DND-41 (cell line): ENCODE data around the gene AP2S1.
"Not testable (repeated sequence)": the region's sequence is repeated elsewhere in the genome, so short reads cannot be mapped to it uniquely, and the experiment has no call there.

Experiments used
- ATAC-seq: fragments of 200-7000 bp; cut with Tn5 transposase; 3 replicates; pipeline ENCODE4 v1.9.1; 2021; ENCODE audit warnings: low read depth; ENCODE audit not compliant: insufficient read depth
- DNase-seq: peaks from one replicate; pipeline ENCODE4 v3.0.0-alpha.2; 2020
- H2AFZ ChIP-seq: 2 replicates; pipeline ENCODE4 v1.6.0; 2012; ENCODE audit warnings: low read depth, low read length
- H3K27ac ChIP-seq: 2 replicates; pipeline ENCODE4 v1.5.1; 2012; ENCODE audit warnings: low read length, inconsistent platforms
- H3K27me3 ChIP-seq: fragments of 200-600 bp; sonication (generic); 2 replicates; pipeline ENCODE4 v1.6.0; 2012; ENCODE audit warnings: low read length, mild to moderate bottlenecking, inconsistent platforms; ENCODE audit not compliant: insufficient read depth, poor library complexity
- H3K36me3 ChIP-seq: 2 replicates; pipeline ENCODE4 v1.5.1; 2012; ENCODE audit warnings: low read length, inconsistent platforms; ENCODE audit not compliant: insufficient read depth
- H3K4me1 ChIP-seq: 2 replicates; pipeline ENCODE4 v1.5.1; 2012; ENCODE audit warnings: mild to moderate bottlenecking, low read length; ENCODE audit not compliant: insufficient read depth
- H3K4me2 ChIP-seq: 2 replicates; pipeline ENCODE4 v1.6.0; 2012; ENCODE audit warnings: mild to moderate bottlenecking, moderate library complexity, low read length, inconsistent platforms; ENCODE audit not compliant: insufficient read depth
- H3K4me3 ChIP-seq, 2 experiments: fragments of 200-600 bp in 1 of 2; shearing (Covaris generic) in 1 of 2; 2 replicates each; pipeline ENCODE4 v1.5.1; 2012 to 2016; ENCODE audit warnings: inconsistent platforms in 2 of 2, low read length in 2 of 2, mild to moderate bottlenecking in 2 of 2, low read depth in 1 of 2, moderate library complexity in 1 of 2
- H3K79me2 ChIP-seq: 2 replicates; pipeline ENCODE4 v1.6.0; 2012; ENCODE audit warnings: low read length, inconsistent platforms; ENCODE audit not compliant: insufficient read depth
- H3K9ac ChIP-seq: 2 replicates; pipeline ENCODE4 v1.6.0; 2012; ENCODE audit warnings: low read depth, mild to moderate bottlenecking, inconsistent platforms, low read length, moderate library complexity
- H3K9me3 ChIP-seq: 2 replicates; pipeline ENCODE4 v1.5.1; 2012; ENCODE audit warnings: low read length, moderate library complexity, mild to moderate bottlenecking, inconsistent platforms; ENCODE audit not compliant: insufficient read depth, severe bottlenecking
- H4K20me1 ChIP-seq: 2 replicates; pipeline ENCODE4 v1.6.0; 2012; ENCODE audit warnings: low read length; ENCODE audit not compliant: insufficient read depth
- CTCF ChIP-seq: IDR thresholded peaks from 2 replicates; pipeline ENCODE4 v1.5.1; 2012; ENCODE audit warnings: borderline replicate concordance, low read length, moderate library complexity, mild to moderate bottlenecking; ENCODE audit not compliant: poor library complexity, severe bottlenecking; ENCODE audit errors: extremely low read depth
- EZH2 ChIP-seq: IDR thresholded peaks from 3 replicates; pipeline ENCODE4 v1.6.1; 2012; ENCODE audit warnings: borderline replicate concordance, low read depth, mild to moderate bottlenecking, moderate library complexity, low read length, inconsistent platforms; ENCODE audit not compliant: severe bottlenecking

Gene AP2S1

GRCh38 chr19:46860125-46860845 is 9.6 kb upstream of the AP2S1 start:
- no peaks in the 10 kb centered on the region for H3K9me3 ChIP-seq
- H3K4me3 ChIP-seq, result peak overlapping the region; percentile 39 to 73; a peak in 3 of 4 replicates
- H3K79me2 ChIP-seq, result peaks cover 61% of the 10 kb centered on the region
- ATAC-seq (peak; percentile 80), DNase-seq (peak; percentile 100)
- peak overlapping the region; percentile 100 for H3K9ac ChIP-seq
- peaks cover 37% of the 10 kb centered on the region for H4K20me1 ChIP-seq
- peaks cover 64% of the 10 kb centered on the region for H3K4me1 ChIP-seq
- H3K27ac ChIP-seq, result peak overlapping the region; percentile 100
- TF ChIP-seq EZH2 (no peak), CTCF (no peak)
- peak overlapping the region; percentile 98 for H3K4me2 ChIP-seq
- no peaks in the 10 kb centered on the region for H3K27me3 ChIP-seq
- peaks cover 6% of the 10 kb centered on the region for H3K36me3 ChIP-seq
- peak overlapping the region; percentile 92 for H2AFZ ChIP-seq

GRCh38 chr19:46859637-46860124 is 9.0 kb upstream of the AP2S1 start:
- DNase-seq, result no peak
- Histone ChIP-seq H2AFZ (peak overlapping the region; percentile 92), H3K79me2 (peaks cover 55% of the 10 kb centered on the region), H3K27me3 (no peaks in the 10 kb centered on the region), H3K4me1 (peaks cover 58% of the 10 kb centered on the region), H3K9me3 (no peaks in the 10 kb centered on the region), H4K20me1 (peaks cover 32% of the 10 kb centered on the region), H3K9ac (peak overlapping the region; percentile 68), H3K4me3 (peak overlapping the region; percentile 36 to 73; a peak in 3 of 4 replicates), H3K27ac (peak overlapping the region; percentile 95), H3K36me3 (peaks cover 5% of the 10 kb centered on the region; the same call in 1 of the 2 replicates), H3K4me2 (peak overlapping the region; percentile 98)
- no peak for TF ChIP-seq CTCF
- no peak for TF ChIP-seq EZH2
- ATAC-seq, result peak; percentile 4

GRCh38 chr19:46856062-46857022 is 5.7 kb upstream of the AP2S1 start:
- H3K4me1 ChIP-seq, result peaks cover 29% of the 10 kb centered on the region

GRCh38 chr19:46854698-46855097 is 4.1 kb upstream of the AP2S1 start:
- not testable (repeated sequence) for H3K9ac ChIP-seq, ATAC-seq, H3K4me2 ChIP-seq, H3K36me3 ChIP-seq, H3K9me3 ChIP-seq, H4K20me1 ChIP-seq, H3K27ac ChIP-seq, H3K4me3 ChIP-seq, H2AFZ ChIP-seq, H3K27me3 ChIP-seq, DNase-seq
- Histone ChIP-seq H3K79me2 (peaks cover 26% of the 10 kb centered on the region), H3K4me1 (peaks cover 33% of the 10 kb centered on the region)

More at GRCh38 chr19:46856062-46857022, 5.7 kb upstream of the AP2S1 start:
- ATAC-seq (peak; percentile 72), DNase-seq (peak; percentile 96)
- Histone ChIP-seq H3K9ac (peak overlapping the region; percentile 19), H3K4me3 (no peak overlapping the region), H3K36me3 (no peaks in the 10 kb centered on the region), H3K4me2 (peak overlapping the region; percentile 41), H3K27me3 (no peaks in the 10 kb centered on the region), H3K79me2 (peaks cover 22% of the 10 kb centered on the region), H4K20me1 (0 out of 2 replicates have a peak, but pooled peaks cover under 1% of the 10 kb centered on the region), H3K9me3 (no peaks in the 10 kb centered on the region), H2AFZ (peak overlapping the region; percentile 62), H3K27ac (0 out of 2 replicates have a peak overlapping the region, but pooled peaks have one; percentile 3)
- TF ChIP-seq CTCF (peak; percentile 95), EZH2 (no peak)
